Endothelial cell of umbilical vein (primary cell): Measurements from ENCODE around the gene CALD1. TPM values are rescaled to one million over a fixed set of nuclear protein-coding genes. Genes with fewer than 3 reads are reported as not detected.

ENCODE experiments used
- BruUV-seq: library from RNA; stranded (reverse); fragments of 400-500 nt; replicated peaks from 2 replicates; lab custom pipeline; 2021; lab: Mats Ljungman, UMichigan
- CTCF ChIA-PET: fragments of 300-600, 350-600 bp; sonication (Branson Sonifier 250); formaldehyde crosslinking; loops from one replicate; lab custom pipeline; 2021; ENCODE audit warnings: antibody characterized with exemption, inconsistent platforms; lab: Charles Lee
- POLR2A ChIA-PET: fragments of 300-600, 350-600 bp; sonication (Branson Sonifier 250); formaldehyde crosslinking; loops from one replicate; lab custom pipeline; 2021; ENCODE audit warnings: antibody characterized with exemption, inconsistent platforms; lab: Charles Lee
- DNase-seq: peaks from one replicate; pipeline ENCODE4 v3.0.0-alpha.2; 2011; ENCODE audit warnings: low read depth, low spot score
- FAIRE-seq: peaks from 2 replicates; lab custom pipeline; 2011; peaks lifted over from hg19 to GRCh38; lab: Jason Lieb, UNC
- H2AFZ ChIP-seq: 2 replicates; pipeline ENCODE4 v1.6.0; 2012; ENCODE audit warnings: low read depth, low read length, control low read depth, inconsistent platforms
- H3K27ac ChIP-seq: 2 replicates; pipeline ENCODE4 v1.5.1; 2011; ENCODE audit warnings: low read depth, mild to moderate bottlenecking, control low read depth, low read length, moderate library complexity; ENCODE audit not compliant: insufficient read depth
- H3K27me3 ChIP-seq, 2 experiments: 2 replicates each; pipeline versions ENCODE4 v1.6.0 to v1.6.1; 2011; ENCODE audit warnings: low read length in 2 of 2, mixed read lengths in 1 of 2; ENCODE audit not compliant: control insufficient read depth in 2 of 2, insufficient read depth in 2 of 2
- H3K36me3 ChIP-seq, 2 experiments: 2 replicates in 1 of 2; 3 replicates in 1 of 2; pipeline ENCODE4 v1.5.1; 2011; ENCODE audit warnings: low read length in 2 of 2, mild to moderate bottlenecking in 1 of 2, moderate library complexity in 1 of 2; ENCODE audit not compliant: control insufficient read depth in 2 of 2, insufficient read depth in 2 of 2; ENCODE audit errors: extremely low read depth in 1 of 2
- H3K4me1 ChIP-seq: 3 replicates; pipeline ENCODE4 v1.5.1; 2011; ENCODE audit warnings: mild to moderate bottlenecking, low read length; ENCODE audit not compliant: control insufficient read depth, insufficient read depth; ENCODE audit errors: extremely low read depth
- H3K4me2 ChIP-seq: 2 replicates; pipeline ENCODE4 v1.6.1; 2011; ENCODE audit warnings: low read length, control low read depth, mixed read lengths; ENCODE audit not compliant: insufficient read depth
- H3K4me3 ChIP-seq, 3 experiments: fragments of 200-600 bp in 1 of 3; sonication (generic), shearing (Covaris generic) in 1 of 3; replicated peaks in 1 of 3; 2 replicates each; pipeline ENCODE4 v1.5.1; 2011 to 2016; ENCODE audit warnings: control low read depth in 3 of 3, low read length in 3 of 3, mild to moderate bottlenecking in 2 of 3, inconsistent platforms in 1 of 3, low read depth in 1 of 3, moderate library complexity in 1 of 3; ENCODE audit not compliant: insufficient read depth in 1 of 3
- H3K79me2 ChIP-seq: 2 replicates; pipeline ENCODE4 v1.6.0; 2012; ENCODE audit warnings: low read length, inconsistent platforms; ENCODE audit not compliant: control insufficient read depth, insufficient read depth
- H3K9ac ChIP-seq: replicated peaks from 2 replicates; pipeline ENCODE3; 2011; ENCODE audit warnings: low read length, control low read depth; ENCODE audit not compliant: insufficient read depth; ENCODE audit errors: extremely low read depth
- H3K9me1 ChIP-seq: replicated peaks from 3 replicates; pipeline ENCODE4 v1.6.0; 2011; ENCODE audit warnings: mild to moderate bottlenecking, low read length; ENCODE audit not compliant: control insufficient read depth, insufficient read depth; ENCODE audit errors: extremely low read depth
- H3K9me3 ChIP-seq: replicated peaks from 2 replicates; pipeline ENCODE4 v1.5.1; 2012; ENCODE audit warnings: low read length, inconsistent platforms; ENCODE audit not compliant: control insufficient read depth, insufficient read depth
- H4K20me1 ChIP-seq: replicated peaks from 2 replicates; pipeline ENCODE3; 2011; ENCODE audit warnings: mild to moderate bottlenecking, low read length; ENCODE audit not compliant: control insufficient read depth, insufficient read depth; ENCODE audit errors: extremely low read depth
- EZH2 ChIP-seq: IDR thresholded peaks from 2 replicates; pipeline ENCODE4 v1.6.1; 2012; ENCODE audit warnings: borderline replicate concordance, low read depth, mild to moderate bottlenecking, moderate library complexity, low read length, inconsistent platforms; ENCODE audit not compliant: severe bottlenecking
- FOS ChIP-seq: IDR thresholded peaks from 2 replicates; pipeline ENCODE4 v1.6.1; 2011; ENCODE audit warnings: mild to moderate bottlenecking, low read length, moderate library complexity, borderline replicate concordance; ENCODE audit not compliant: insufficient read depth
- GATA2 ChIP-seq: IDR thresholded peaks from 2 replicates; pipeline ENCODE4 v1.7.0; 2011; ENCODE audit warnings: low read depth, mild to moderate bottlenecking, moderate library complexity, mixed read lengths, low read length; ENCODE audit not compliant: insufficient read length, insufficient read depth
- JUN ChIP-seq: IDR thresholded peaks from 2 replicates; pipeline ENCODE4 v1.6.1; 2011; ENCODE audit warnings: borderline replicate concordance, low read depth; ENCODE audit not compliant: insufficient read length, insufficient read depth
- MYC ChIP-seq: IDR thresholded peaks from one replicate; pipeline ENCODE4 v1.6.1; 2011; ENCODE audit warnings: mild to moderate bottlenecking, low read depth, low read length
- POLR2A ChIP-seq: IDR thresholded peaks from 2 replicates; pipeline ENCODE4 v1.6.1; 2012; ENCODE audit warnings: low read depth, mild to moderate bottlenecking, control low read depth, low read length
- POLR2AphosphoS5 ChIP-seq: IDR thresholded peaks from 2 replicates; pipeline ENCODE4 v1.6.1; 2012; ENCODE audit warnings: low read depth, mild to moderate bottlenecking, control low read depth, low read length, moderate library complexity; ENCODE audit not compliant: insufficient read depth
- dilution Hi-C: fragments of 300-500 bp; cut with MboI; formaldehyde crosslinking; loops from one replicate; pipeline ENCODE4 v1.15.0; 2019; ENCODE audit warnings: low sequenced_read_pairs; ENCODE audit not compliant: extremely low pct_ligation_motif_present
- intact Hi-C: fragments of 100-400 bp; cut with micrococcal nuclease; formaldehyde crosslinking; loops from one replicate; pipeline ENCODE4 v1.10.0; 2022
- polyA plus RNA-seq, 4 experiments: library from polyadenylated mRNA; depleted of rRNA in 3 of 4; stranded (reverse) in 3 of 4; unstranded in 1 of 4; fragments of >200 nt; gene quantifications; 2 replicates each; pipeline versions ENCODE4 v1.2.1 to v1.2.3, GENCODE V29; 2011 to 2012; ENCODE audit warnings: missing spikeins in 1 of 4
- total RNA-seq: library from RNA; stranded (reverse); gene quantifications from 2 replicates; pipeline ENCODE4 v1.2.3, GENCODE V29; 2021
- TF ChIP-seq, protein P1 (sequence below): IDR thresholded peaks from 2 replicates; pipeline ENCODE4 v1.6.1; 2011; ENCODE audit not compliant: insufficient read depth, insufficient read length
- TF ChIP-seq, protein P2 (sequence below), 2 donors: IDR thresholded peaks; 1 replicate in 1 of 2; 2 replicates in 1 of 2; pipeline ENCODE4 v1.5.1; 2011; ENCODE audit warnings: low read length in 2 of 2, mild to moderate bottlenecking in 2 of 2, moderate library complexity in 2 of 2, control low read depth in 1 of 2, inconsistent platforms in 1 of 2, low read depth in 1 of 2; ENCODE audit not compliant: insufficient read depth in 1 of 2; ENCODE audit errors: extremely low read depth in 1 of 2

Gene CALD1
- total and polyA plus RNA-seq, 2 donors (not counting 3 experiments of a cell fraction or from before 2014, with no cell fraction given): 136 to 307 TPM

DNA sequence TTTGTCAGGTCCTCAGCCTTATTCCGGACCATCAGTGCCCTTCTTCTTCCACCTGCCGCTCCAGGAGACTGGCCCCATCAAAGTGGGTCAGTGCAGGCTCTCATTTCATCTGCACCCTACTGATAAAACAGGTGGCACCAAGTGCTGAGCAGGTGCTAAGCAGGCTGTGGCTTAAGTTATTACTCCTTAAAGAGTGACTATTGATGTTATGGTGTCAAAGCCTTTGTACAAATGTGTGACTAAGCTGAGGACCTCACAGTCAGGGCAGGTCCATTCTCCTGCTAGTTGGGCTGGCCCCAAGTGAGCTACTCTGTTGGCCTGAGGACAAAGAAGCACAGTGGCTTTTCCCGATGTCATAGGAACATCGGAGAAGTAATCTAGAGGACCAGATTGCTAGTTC is 11.2 kb upstream of the CALD1 start:
- Histone ChIP-seq H3K27ac (no peak overlapping the region), H3K9me1 (no peaks in the 10 kb centered on the region), H3K79me2 (no peaks in the 10 kb centered on the region), H3K36me3 (no peaks in the 10 kb centered on the region), H3K27me3 (no peaks in the 10 kb centered on the region), H3K4me2 (no peak overlapping the region), H2AFZ (no peak overlapping the region), H3K4me1 (no peaks in the 10 kb centered on the region), H3K9ac (no peak overlapping the region), H3K4me3 (no peak overlapping the region), H4K20me1 (no peaks in the 10 kb centered on the region), H3K9me3 (no peaks in the 10 kb centered on the region)
- DNase-seq (no peak), FAIRE-seq (no peak)
- BruUV-seq: no TSS peak
- intact Hi-C loops: no loop called here
- ChIA-PET POLR2A (interaction anchor here (1.7 kb wide), 1 partner anchor 11 kb away, joined by 4 read pairs; the partner anchor contains the start of gene CALD1), CTCF (interaction anchor here (0.8 to 3.3 kb wide), 6 partner anchors 10 to 506 kb away, joined by 3 to 19 read pairs (median 6); no protein-coding TSS in a partner anchor)
- no peak for TF ChIP-seq EZH2
- no peak for TF ChIP-seq MYC
- TF ChIP-seq, protein P1, sequence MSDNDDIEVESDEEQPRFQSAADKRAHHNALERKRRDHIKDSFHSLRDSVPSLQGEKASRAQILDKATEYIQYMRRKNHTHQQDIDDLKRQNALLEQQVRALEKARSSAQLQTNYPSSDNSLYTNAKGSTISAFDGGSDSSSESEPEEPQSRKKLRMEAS: no peak
- no peak for TF ChIP-seq GATA2
- TF ChIP-seq POLR2AphosphoS5: no peak
- TF ChIP-seq FOS: no peak
- no peak for TF ChIP-seq JUN
- TF ChIP-seq, protein P2, sequence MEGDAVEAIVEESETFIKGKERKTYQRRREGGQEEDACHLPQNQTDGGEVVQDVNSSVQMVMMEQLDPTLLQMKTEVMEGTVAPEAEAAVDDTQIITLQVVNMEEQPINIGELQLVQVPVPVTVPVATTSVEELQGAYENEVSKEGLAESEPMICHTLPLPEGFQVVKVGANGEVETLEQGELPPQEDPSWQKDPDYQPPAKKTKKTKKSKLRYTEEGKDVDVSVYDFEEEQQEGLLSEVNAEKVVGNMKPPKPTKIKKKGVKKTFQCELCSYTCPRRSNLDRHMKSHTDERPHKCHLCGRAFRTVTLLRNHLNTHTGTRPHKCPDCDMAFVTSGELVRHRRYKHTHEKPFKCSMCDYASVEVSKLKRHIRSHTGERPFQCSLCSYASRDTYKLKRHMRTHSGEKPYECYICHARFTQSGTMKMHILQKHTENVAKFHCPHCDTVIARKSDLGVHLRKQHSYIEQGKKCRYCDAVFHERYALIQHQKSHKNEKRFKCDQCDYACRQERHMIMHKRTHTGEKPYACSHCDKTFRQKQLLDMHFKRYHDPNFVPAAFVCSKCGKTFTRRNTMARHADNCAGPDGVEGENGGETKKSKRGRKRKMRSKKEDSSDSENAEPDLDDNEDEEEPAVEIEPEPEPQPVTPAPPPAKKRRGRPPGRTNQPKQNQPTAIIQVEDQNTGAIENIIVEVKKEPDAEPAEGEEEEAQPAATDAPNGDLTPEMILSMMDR (IDR thresholded peaks at IDR 0.05; ENCODE audit: extremely low read depth in 1 of 2, insufficient read depth in 1 of 2, low read depth in 1 of 2, low read length in 2 of 2): no peak
- TF ChIP-seq POLR2A: no peak
- dilution Hi-C loops: no loop called here
